ENCODE measurements around the gene RALGAPA1.
"Not testable (repeated sequence)": the region's sequence is repeated elsewhere in the genome, so short reads cannot be mapped to it uniquely, and the experiment has no call there.

Gene RALGAPA1

GRCh38 chr14:35619461-35619860 is 189.6 kb downstream of the RALGAPA1 start:
- DNase-seq: not testable (repeated sequence)

- DNase-seq: no peak
Measured at GRCh38 chr14:35617500-35617899, 191.6 kb downstream of the RALGAPA1 start.

DNA sequence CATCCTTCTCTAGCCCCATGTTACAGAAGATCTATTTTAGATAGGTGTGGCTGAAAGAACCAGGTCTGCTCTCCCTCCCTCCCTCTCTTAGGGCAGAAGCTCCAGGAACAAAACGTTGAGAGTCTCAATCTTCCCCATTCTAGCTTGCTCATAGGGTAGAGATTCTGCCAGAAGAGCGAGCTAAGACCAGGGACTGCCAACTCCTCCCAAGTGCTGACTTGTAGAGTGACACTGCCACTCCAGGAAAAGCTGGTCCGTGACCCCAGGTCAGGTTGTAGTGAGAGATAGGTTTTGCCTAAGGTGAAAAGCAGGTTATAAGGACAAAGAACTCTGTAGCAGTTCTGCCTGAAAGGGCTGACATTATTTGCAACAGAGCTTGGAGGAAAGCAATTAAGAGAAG is 201.7 kb downstream of the RALGAPA1 start:
- no peak for DNase-seq

DNA sequence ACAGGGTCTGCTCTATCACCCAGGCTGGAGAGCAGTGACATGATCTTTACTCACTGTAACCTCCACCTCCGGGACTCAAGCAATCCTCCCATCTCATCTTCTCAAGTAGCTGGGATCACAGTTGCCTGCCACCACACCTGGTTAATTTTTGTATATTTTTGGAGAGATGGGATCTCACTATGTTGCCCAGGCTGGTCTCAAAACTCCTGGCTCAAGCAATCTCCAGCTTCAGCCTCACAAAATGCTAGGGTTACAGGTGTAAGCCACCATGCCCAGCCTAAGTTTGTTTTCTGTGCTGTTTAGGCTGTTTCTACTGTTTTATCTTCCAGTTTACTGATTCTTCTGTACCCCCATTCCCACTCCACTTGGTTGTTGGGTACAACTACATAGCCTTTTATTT is 208.8 kb downstream of the RALGAPA1 start:
- no peak for DNase-seq

DNA sequence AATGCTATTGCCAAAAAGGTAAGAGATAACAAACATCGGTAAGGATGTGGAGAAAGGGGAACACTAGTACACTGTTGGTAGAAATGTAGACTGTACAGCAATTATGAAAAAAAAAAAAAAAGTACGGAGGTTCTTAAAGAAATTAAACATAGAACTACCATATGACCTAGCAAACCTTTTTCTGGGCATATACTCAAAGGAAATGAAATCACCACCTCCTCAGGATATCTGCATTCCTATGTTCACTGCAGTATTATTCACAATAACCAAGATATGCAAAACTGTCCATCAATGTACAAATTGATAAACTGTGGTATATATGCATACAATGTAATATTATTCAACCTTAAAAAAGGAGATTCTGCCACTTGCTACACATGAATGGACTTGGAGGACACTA is 214.5 kb downstream of the RALGAPA1 start:
- no peak for DNase-seq

GRCh38 chr14:35587373-35587772 is 221.7 kb downstream of the RALGAPA1 start:
- not testable (repeated sequence) for DNase-seq

- DNase-seq: no peak
Measured at GRCh38 chr14:35578639-35579038, 230.5 kb downstream of the RALGAPA1 start.

DNA sequence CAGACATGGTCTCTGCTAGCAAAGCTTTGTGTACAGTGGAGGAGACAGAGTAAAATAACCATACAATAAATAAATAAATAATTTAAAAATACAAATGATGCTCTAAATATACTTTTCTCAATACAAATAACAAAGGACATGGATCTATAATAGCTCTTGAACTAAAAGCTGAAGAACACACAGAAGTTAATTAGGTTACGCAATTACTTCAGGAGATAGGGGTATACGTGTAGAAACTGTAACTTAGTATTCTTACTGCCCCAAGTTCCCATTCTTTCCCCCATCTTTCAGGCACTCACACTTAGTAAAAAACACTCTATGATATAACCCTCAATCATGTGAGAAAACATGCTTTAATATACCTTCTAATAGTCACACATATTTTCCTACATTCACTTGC is 231.0 kb downstream of the RALGAPA1 start:
- DNase-seq: no peak

GRCh38 chr14:35576856-35577255 is 232.2 kb downstream of the RALGAPA1 start:
- no peak for DNase-seq

GRCh38 chr14:35576260-35576659 is 232.8 kb downstream of the RALGAPA1 start:
- DNase-seq: no peak

- DNase-seq: no peak
Measured at GRCh38 chr14:35573911-35574310, 235.2 kb downstream of the RALGAPA1 start.

GRCh38 chr14:35571598-35571997 is 237.5 kb downstream of the RALGAPA1 start:
- no peak for DNase-seq

- DNase-seq: no peak
Measured at GRCh38 chr14:35565871-35566464, 243.1 kb downstream of the RALGAPA1 start.

- DNase-seq: no peak
Measured at GRCh38 chr14:35558680-35559079, 250.4 kb downstream of the RALGAPA1 start.

DNA sequence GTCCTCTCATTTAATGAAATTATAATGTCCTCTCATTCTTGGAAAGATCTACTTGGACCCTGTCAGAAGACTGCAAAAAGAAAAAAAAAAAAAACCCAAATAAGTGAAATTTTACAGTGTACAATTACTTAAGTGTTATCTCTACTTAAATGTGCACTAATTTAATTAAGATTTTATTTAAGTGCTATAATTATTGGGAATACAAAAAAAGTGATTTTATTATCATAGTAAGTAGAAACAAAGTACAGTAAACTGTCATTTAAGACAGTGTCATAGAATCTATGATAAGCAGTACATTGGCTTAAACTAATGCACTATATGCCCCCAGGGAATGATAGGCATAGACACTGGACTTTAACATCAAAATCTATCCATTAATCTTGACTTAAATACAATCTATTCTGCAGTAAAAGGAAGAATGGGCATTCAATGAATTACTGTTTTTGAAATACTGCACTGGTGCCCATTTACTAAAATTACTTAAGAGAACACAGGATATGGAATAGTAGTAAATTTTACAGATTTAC is 251.8 kb downstream of the RALGAPA1 start:
- no peak for DNase-seq

DNA sequence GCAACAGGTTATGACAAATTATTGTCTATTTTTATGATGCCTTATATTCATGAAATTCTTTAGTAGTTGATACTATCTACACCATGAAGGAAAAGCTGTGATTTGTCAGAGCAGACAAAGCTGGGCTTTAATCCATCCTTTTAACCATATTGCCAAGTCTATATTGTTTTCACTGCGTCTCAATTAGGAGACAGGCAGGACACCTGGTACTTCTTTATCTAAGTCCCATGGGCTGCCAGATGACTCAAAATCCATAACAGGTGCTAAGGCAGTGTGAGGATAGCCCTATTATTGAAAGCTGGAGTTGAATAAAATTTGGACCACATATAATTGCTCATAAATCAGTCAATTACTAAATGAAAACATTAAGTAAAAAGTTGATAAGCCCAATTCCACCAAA is 252.5 kb downstream of the RALGAPA1 start:
- peak; percentile 25 for DNase-seq

DNA sequence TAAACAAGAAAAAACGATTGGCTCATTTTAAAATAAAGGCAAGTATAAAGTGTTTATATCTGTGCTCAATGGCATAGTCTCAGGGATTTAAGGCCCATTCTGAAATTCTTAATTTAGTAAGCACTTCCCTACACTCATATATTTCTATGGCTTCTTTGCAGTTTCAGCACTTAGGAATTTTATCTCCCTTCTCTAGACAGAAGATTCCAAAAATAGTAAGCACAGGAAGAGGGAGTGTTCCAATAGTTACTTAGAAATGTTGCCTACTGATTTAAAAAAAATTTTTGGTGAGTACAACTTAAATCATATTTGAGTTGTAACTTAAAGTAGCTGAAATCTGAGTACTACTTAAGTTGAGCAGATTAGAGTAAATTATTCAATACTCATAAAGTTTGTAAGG is 255.3 kb downstream of the RALGAPA1 start:
- DNase-seq: no peak

- no peak for DNase-seq
Measured at GRCh38 chr14:35551081-35551480, 258.0 kb downstream of the RALGAPA1 start.

- DNase-seq: no peak
Measured at GRCh38 chr14:35549551-35549950, 259.5 kb downstream of the RALGAPA1 start.

- DNase-seq: no peak
Measured at GRCh38 chr14:35543006-35543405, 266.1 kb downstream of the RALGAPA1 start.

DNA sequence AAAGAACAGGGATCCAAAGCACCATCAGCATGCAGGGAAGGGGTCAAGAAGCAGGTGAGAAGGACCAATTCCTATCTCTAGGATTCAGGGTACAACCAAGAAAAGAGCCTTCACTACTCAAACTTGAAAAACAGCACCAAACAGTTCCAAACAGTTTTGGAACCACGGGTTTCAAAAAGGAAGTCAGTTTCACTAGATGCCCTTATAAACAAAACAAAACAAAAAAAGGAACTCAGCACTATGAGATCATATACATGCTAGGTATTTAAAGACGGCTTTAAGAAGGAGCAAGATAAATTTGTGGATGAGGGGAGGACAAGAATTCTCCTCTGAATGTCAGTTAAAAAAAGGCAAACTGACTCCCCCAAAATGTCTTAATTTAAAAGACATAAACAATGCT is 269.1 kb downstream of the RALGAPA1 start:
- DNase-seq: no peak

GRCh38 chr14:35535483-35536112 is 273.5 kb downstream of the RALGAPA1 start:
- DNase-seq: no peak

DNA sequence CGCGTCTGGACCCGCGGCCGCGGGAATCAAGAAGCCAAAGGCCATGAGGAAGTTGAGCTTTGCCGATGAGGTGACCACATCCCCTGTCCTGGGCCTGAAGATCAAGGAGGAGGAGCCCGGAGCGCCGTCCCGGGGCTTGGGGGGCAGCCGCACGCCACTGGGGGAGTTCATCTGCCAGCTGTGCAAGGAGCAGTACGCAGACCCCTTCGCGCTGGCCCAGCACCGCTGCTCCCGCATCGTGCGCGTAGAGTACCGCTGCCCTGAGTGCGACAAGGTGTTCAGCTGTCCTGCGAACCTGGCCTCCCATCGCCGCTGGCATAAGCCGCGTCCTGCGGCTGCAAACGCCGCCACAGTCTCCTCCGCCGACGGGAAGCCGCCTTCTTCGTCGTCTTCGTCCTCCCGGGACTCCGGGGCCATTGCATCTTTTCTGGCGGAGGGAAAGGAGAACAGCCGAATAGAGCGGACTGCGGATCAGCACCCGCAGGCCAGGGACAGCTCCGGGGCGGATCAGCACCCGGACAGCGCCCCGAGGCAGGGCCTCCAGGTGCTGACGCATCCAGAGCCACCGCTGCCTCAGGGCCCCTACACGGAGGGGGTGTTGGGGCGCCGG is 274.1 kb downstream of the RALGAPA1 start:
- DNase-seq: no peak

GRCh38 chr14:35534208-35534872 is 274.8 kb downstream of the RALGAPA1 start:
- peak; percentile 61 for DNase-seq
